ENCODE measurements around the gene DNAH17. TPM values are rescaled to one million over a fixed set of nuclear protein-coding genes. Genes with fewer than 3 reads are reported as not detected.

Gene DNAH17
- total and polyA plus RNA-seq, 2 donors (not counting 3 experiments of a cell fraction or from before 2014, with no cell fraction given) = not detected

GRCh38 chr17:78435330-78436005 is 141.7 kb downstream of the DNAH17 start:
- H3K4me1 ChIP-seq (ENCODE audit: control insufficient read depth, extremely low read depth, insufficient read depth, low read length) = peaks cover 4% of the 10 kb centered on the region
- H3K9me3 ChIP-seq (replicated peaks; ENCODE audit: control insufficient read depth, insufficient read depth, low read length) = no peaks in the 10 kb centered on the region
- no TSS peak for BruUV-seq (replicated peaks)
- H3K27ac ChIP-seq (ENCODE audit: insufficient read depth, low read depth, low read length) = no peak overlapping the region
- H3K4me2 ChIP-seq (ENCODE audit: insufficient read depth, low read length) = no peak overlapping the region
- DNase-seq (ENCODE audit: low read depth, low spot score) = no peak
- ChIA-PET CTCF (interaction anchor here (1.0 to 1.5 kb wide), 3 partner anchors 75 to 350 kb away, joined by 3 to 4 read pairs (median 3); no protein-coding TSS in a partner anchor), POLR2A (no interaction called here)
- H2AFZ ChIP-seq (ENCODE audit: low read depth, low read length) = no peak overlapping the region
- H4K20me1 ChIP-seq (replicated peaks; ENCODE audit: control insufficient read depth, extremely low read depth, insufficient read depth, low read length) = no peaks in the 10 kb centered on the region
- no peaks in the 10 kb centered on the region for H3K9me1 ChIP-seq (replicated peaks; ENCODE audit: control insufficient read depth, extremely low read depth, insufficient read depth, low read length)
- H3K79me2 ChIP-seq (ENCODE audit: control insufficient read depth, insufficient read depth, low read length) = no peaks in the 10 kb centered on the region
- no peak overlapping the region for H3K9ac ChIP-seq (replicated peaks; ENCODE audit: extremely low read depth, insufficient read depth, low read length)
- intact Hi-C loops (cut with micrococcal nuclease) (no loop called here), dilution Hi-C loops (cut with MboI; ENCODE audit: extremely low pct_ligation_motif_present, low sequenced_read_pairs) (no loop called here)
- H3K4me3 ChIP-seq (replicated peaks in 1 of 3; ENCODE audit: insufficient read depth in 1 of 3, low read depth in 1 of 3, low read length in 3 of 3) = no peak overlapping the region
- H3K27me3 ChIP-seq (ENCODE audit: control insufficient read depth in 2 of 2, insufficient read depth in 2 of 2, low read length in 2 of 2) = no peaks in the 10 kb centered on the region
- FAIRE-seq = no peak
- H3K36me3 ChIP-seq (ENCODE audit: control insufficient read depth in 2 of 2, extremely low read depth in 1 of 2, insufficient read depth in 2 of 2, low read length in 2 of 2) = no peaks in the 10 kb centered on the region
- TF ChIP-seq CTCF (IDR thresholded peaks at IDR 0.05; ENCODE audit: extremely low read depth in 1 of 2, insufficient read depth in 1 of 2, low read depth in 1 of 2, low read length in 2 of 2) (no peak), JUN (IDR thresholded peaks at IDR 0.05; ENCODE audit: borderline replicate concordance, insufficient read depth, insufficient read length, low read depth) (no peak), GATA2 (IDR thresholded peaks at IDR 0.05; ENCODE audit: insufficient read depth, insufficient read length, low read depth, low read length) (no peak), MAX (IDR thresholded peaks at IDR 0.05; ENCODE audit: insufficient read depth, insufficient read length) (no peak)

All from endothelial cell of umbilical vein (primary cell).